ENCODE data around the gene GVQW3. TPM values are rescaled to one million over a fixed set of nuclear protein-coding genes. Genes with fewer than 3 reads are reported as not detected.

GVQW3 gene
- polyA plus RNA-seq, 3 donors = 0.15 to 1.1 TPM; not detected in 1

DNA sequence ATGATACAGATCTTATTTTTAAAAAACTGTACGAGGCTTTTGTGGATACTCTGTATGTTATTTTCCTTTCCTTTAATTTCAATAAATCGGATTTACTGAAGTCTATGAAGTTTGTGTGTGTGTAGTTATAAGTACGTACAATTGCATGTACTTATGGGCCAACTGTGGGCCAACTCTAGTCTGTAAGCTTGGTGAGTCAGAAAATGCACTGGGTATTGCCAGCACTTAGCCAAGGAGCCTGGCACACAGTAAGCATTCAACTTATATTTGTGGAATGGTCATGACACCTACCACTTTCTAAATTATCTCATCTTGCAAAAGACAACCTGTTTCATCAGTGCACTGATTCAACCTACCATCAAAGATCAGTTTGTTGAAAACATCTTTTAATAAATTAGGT lies 32.8 kb upstream of the GVQW3 start:
- Mint-ChIP-seq H3K27me3 (ENCODE audit: low read depth in 3 of 3) (peaks cover 0 to 4% (median 4%) of the 10 kb centered on the region in 3 donors), H3K4me1 (no peaks in the 10 kb centered on the region), H3K4me3 (no peak overlapping the region), H3K9me3 (peaks cover 0 to 3% (median 0%) of the 10 kb centered on the region in 7 donors), H3K36me3 (peaks cover 46 to 50% of the 10 kb centered on the region in 2 donors), H3K27ac (no peak overlapping the region)
- Histone ChIP-seq H3K4me1 (ENCODE audit: control insufficient read depth in 1 of 2, insufficient read depth in 2 of 2, low read length in 2 of 2) (no peaks in the 10 kb centered on the region), H3K4me3 (replicated peaks in 1 of 3; ENCODE audit: low read depth in 2 of 3, low read length in 3 of 3) (no peak overlapping the region), H3K27me3 (ENCODE audit: control insufficient read depth in 2 of 2, insufficient read depth in 2 of 2, low read length in 2 of 2) (no peaks in the 10 kb centered on the region), H3K36me3 (replicated peaks in 1 of 2; ENCODE audit: control insufficient read depth in 1 of 2, insufficient read depth in 2 of 2, low read length in 2 of 2) (peaks cover 24 to 43% of the 10 kb centered on the region in 2 donors), H3K79me2 (ENCODE audit: insufficient read depth, low read length) (no peaks in the 10 kb centered on the region), H2AFZ (ENCODE audit: insufficient read depth, low read depth, low read length, poor library complexity, severe bottlenecking) (no peak overlapping the region), H3K9ac (ENCODE audit: insufficient read depth, low read length, poor library complexity, severe bottlenecking) (no peak overlapping the region), H4K20me1 (ENCODE audit: insufficient read depth, low read length) (no peaks in the 10 kb centered on the region), H3K27ac (ENCODE audit: low read depth in 1 of 2, low read length in 2 of 2) (no peak overlapping the region), H3K9me3 (replicated peaks in 1 of 2; ENCODE audit: control insufficient read depth in 1 of 2, insufficient read depth in 1 of 2, low read length in 2 of 2) (no peaks in the 10 kb centered on the region), H3K4me2 (replicated peaks; ENCODE audit: extremely low read depth, low read length, poor library complexity, severe bottlenecking) (no peak overlapping the region)
- no peak for DNase-seq
- intact Hi-C loops (cut with micrococcal nuclease) = no loop called here
- no CpG with 5 or more reads among the region's 3 CpGs for WGBS (ENCODE audit: insufficient coverage)
- TF ChIP-seq, protein P1, sequence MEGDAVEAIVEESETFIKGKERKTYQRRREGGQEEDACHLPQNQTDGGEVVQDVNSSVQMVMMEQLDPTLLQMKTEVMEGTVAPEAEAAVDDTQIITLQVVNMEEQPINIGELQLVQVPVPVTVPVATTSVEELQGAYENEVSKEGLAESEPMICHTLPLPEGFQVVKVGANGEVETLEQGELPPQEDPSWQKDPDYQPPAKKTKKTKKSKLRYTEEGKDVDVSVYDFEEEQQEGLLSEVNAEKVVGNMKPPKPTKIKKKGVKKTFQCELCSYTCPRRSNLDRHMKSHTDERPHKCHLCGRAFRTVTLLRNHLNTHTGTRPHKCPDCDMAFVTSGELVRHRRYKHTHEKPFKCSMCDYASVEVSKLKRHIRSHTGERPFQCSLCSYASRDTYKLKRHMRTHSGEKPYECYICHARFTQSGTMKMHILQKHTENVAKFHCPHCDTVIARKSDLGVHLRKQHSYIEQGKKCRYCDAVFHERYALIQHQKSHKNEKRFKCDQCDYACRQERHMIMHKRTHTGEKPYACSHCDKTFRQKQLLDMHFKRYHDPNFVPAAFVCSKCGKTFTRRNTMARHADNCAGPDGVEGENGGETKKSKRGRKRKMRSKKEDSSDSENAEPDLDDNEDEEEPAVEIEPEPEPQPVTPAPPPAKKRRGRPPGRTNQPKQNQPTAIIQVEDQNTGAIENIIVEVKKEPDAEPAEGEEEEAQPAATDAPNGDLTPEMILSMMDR (IDR thresholded peaks at IDR 0.05) = no peak

DNA sequence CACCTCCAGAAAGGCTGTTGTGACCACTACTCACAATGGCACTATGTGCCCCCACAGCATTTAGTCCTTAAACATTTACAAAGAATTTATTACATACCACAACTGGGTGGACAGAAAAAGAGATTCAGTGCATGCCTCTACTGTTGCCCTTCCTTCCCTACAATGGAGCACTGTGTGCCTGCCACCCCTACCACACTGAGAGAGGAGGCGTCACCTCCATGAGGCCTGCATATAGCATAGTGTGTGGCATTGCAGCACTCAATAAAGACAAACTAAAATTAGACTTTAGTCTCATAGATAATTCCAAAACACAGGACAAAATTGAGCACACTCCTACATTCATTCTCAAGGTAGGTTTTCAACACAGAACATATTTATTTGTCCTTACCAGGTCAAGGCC lies 26.0 kb upstream of the GVQW3 start:
- Histone ChIP-seq H3K36me3 (replicated peaks in 1 of 2; ENCODE audit: control insufficient read depth in 1 of 2, insufficient read depth in 2 of 2, low read length in 2 of 2) (peaks cover 69 to 79% of the 10 kb centered on the region in 2 donors), H3K4me2 (replicated peaks; ENCODE audit: extremely low read depth, low read length, poor library complexity, severe bottlenecking) (no peak overlapping the region), H3K27ac (ENCODE audit: low read depth in 1 of 2, low read length in 2 of 2) (no peak overlapping the region), H3K27me3 (ENCODE audit: control insufficient read depth in 2 of 2, insufficient read depth in 2 of 2, low read length in 2 of 2) (no peaks in the 10 kb centered on the region), H4K20me1 (ENCODE audit: insufficient read depth, low read length) (peaks cover 11% of the 10 kb centered on the region), H3K4me3 (replicated peaks in 1 of 3; ENCODE audit: low read depth in 2 of 3, low read length in 3 of 3) (no peak overlapping the region), H3K79me2 (ENCODE audit: insufficient read depth, low read length) (no peaks in the 10 kb centered on the region), H2AFZ (ENCODE audit: insufficient read depth, low read depth, low read length, poor library complexity, severe bottlenecking) (no peak overlapping the region), H3K9me3 (replicated peaks in 1 of 2; ENCODE audit: control insufficient read depth in 1 of 2, insufficient read depth in 1 of 2, low read length in 2 of 2) (peaks cover 17 to 26% of the 10 kb centered on the region in 2 donors), H3K9ac (ENCODE audit: insufficient read depth, low read length, poor library complexity, severe bottlenecking) (no peak overlapping the region), H3K4me1 (ENCODE audit: control insufficient read depth in 1 of 2, insufficient read depth in 2 of 2, low read length in 2 of 2) (no peaks in the 10 kb centered on the region)
- WGBS (ENCODE audit: insufficient coverage) = no CpG with 5 or more reads among the region's 1 CpG
- TF ChIP-seq, protein P1 (IDR thresholded peaks at IDR 0.05) = no peak
- H3K4me1 Mint-ChIP-seq = no peaks in the 10 kb centered on the region
- H3K27me3 Mint-ChIP-seq (ENCODE audit: low read depth in 3 of 3) = no peaks in the 10 kb centered on the region
- intact Hi-C loops (cut with micrococcal nuclease) = no loop called here
- no peak for DNase-seq
- no peak overlapping the region for H3K4me3 Mint-ChIP-seq
- H3K9me3 Mint-ChIP-seq = peaks cover 13 to 22% (median 19%) of the 10 kb centered on the region in 7 donors
- peaks cover 80 to 90% of the 10 kb centered on the region in 2 donors for H3K36me3 Mint-ChIP-seq
- no peak overlapping the region for H3K27ac Mint-ChIP-seq
